Measurements from ENCODE around the gene SEC23A.
"Not testable (repeated sequence)": the region's sequence is repeated elsewhere in the genome, so short reads cannot be mapped to it uniquely, and the experiment has no call there.

SEC23A gene

GRCh38 chr14:39102969-39103957 lies at the start of gene SEC23A:
SEC23A (minus strand) TSS chr14:39103235; CDS start chr14:39096118, 7,117 bp downstream.
- peak; percentile 85 to 91 for DNase-seq

DNA sequence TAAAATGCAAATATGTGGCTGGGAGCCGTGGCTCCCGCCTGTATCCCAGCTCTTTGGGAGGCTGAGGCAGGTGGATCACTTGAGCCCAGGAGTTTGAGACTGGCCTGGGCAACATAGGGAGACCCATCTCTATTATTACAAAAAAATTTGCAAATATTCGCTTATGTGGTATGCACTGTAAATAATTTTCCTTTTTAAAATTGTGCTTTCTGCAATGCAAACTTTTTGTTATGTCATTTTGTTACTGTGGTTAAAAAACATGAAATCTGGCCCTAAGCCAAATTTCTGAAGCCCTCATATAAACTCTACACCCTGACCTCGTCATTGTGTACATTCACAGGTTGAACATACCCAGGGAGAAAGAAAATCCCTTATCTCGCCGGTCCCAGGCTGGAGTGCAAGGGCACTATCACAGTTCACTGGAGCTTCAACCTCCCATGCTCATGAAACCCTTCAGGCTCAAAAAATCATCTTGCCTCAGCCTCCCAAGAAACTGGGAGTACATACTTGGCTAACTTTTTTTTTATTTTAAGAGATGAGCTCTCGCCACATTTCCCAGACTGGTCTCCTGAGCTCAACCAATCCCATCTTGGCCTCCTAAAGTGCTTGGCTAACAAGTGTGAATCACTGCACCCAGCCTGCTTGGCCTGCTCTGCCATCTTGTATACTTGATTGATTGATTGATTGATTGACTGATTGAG lies 42.4 kb upstream of the SEC23A start:
- no peak for DNase-seq

DNA sequence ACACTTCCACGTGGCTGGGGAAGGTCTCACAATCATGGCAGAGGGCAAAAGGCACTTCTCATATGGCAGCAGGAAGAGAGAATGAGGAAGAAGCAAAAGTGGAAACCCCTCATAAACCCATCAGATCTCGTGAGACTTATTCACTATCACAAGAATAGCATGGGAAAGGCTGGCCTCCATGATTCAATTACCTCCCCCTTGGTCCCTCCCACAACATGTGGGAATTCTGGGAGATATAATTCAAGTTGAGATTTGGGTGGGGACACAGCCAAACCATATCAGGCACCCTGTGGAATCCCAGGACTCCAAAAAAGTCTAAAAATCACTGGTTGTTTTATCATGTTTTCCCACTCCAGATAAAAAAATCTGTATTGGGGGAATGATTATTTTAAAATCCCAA lies 40.2 kb upstream of the SEC23A start:
- DNase-seq = not testable (repeated sequence)

- not testable (repeated sequence) for DNase-seq
These were observed 38.6 kb upstream of the SEC23A start for GRCh38 chr14:39141623-39142022.

- DNase-seq = no peak
These were observed 37.1 kb upstream of the SEC23A start for GRCh38 chr14:39140170-39140569.

- no peak for DNase-seq
These were observed 35.4 kb upstream of the SEC23A start for GRCh38 chr14:39138440-39138839.

DNA sequence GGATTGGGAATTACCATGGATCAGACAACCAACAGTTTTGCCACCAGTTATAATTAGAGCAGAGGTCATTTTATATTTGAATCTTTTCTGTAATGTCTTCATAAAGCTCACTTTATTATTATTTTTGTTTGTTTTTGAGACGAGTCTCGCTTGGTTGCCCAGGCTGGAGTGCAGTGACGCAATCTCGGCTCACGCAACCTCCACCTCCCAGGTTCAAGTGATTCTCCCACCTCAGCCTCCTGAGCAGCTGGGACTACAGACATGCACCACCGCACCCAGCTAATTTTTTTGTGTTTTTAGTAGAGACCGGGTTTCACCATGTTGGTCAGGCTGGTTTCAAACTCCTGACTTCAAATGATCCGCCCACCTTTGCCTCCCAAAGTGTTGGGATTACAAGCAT lies 34.8 kb upstream of the SEC23A start:
- not testable (repeated sequence) for DNase-seq

- DNase-seq = no peak
These were observed 19.5 kb upstream of the SEC23A start for GRCh38 chr14:39122330-39123138.

DNA sequence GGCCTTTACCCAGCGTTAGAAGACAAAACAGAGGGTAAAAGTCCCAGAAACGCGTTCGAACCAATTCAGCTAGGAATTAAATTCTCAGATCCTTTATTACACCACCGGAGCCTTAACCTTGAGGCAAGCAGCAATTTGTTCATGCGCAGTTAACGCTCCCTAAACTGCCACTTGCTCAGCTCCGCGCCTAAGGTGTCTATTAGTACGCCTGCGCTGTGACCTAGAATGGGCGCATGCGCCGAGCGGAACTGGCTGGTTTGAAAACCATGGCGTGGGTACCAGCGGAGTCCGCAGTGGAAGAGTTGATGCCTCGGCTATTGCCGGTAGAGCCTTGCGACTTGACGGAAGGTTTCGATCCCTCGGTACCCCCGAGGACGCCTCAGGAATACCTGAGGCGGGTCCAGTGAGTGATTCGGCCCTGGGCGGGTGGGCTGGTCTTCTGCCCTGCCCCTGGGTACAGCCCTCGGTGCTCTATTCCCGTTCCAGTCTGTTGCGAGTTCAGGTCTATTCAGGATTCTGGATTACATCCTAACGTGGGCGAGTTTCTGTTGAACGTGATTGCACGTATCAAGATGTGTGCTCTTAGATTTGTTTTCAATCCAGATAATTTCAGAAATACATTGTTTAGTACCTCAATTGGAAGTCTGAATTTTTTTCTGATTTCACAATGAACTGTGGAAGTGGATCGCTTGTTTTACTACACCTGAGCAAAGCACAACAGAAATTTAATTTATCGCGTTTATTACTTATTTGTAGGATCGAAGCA lies 11.2 kb upstream of the SEC23A start, which contains the start of gene GEMIN2:
TSS of gene GEMIN2 (plus strand) at position 251 of the 766 bp plus-strand sequence. CDS start at position 267, 16 bp downstream.
- DNase-seq = peak; percentile 95 to 97

DNA sequence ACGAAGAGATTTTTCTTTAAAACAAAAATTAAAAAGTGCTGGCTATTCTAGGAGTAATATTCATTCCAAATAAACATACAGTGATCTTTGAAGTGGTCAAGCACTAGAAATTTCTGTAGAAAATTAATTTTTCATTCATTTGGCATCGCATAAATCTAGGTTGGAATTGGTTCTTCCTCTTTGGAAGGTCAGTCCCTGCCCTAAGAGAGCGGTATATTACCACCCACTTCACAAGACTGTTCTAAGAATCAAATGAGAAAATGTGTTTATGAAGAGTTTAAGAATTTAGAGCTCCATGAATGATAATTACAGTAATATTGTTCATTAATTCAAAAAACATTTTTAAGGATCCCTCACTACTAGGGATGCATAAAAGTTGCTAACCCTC lies 10.6 kb upstream of the SEC23A start:
- DNase-seq = no peak

GRCh38 chr14:39109893-39110715 lies 7.1 kb upstream of the SEC23A start:
- DNase-seq = no peak

DNA sequence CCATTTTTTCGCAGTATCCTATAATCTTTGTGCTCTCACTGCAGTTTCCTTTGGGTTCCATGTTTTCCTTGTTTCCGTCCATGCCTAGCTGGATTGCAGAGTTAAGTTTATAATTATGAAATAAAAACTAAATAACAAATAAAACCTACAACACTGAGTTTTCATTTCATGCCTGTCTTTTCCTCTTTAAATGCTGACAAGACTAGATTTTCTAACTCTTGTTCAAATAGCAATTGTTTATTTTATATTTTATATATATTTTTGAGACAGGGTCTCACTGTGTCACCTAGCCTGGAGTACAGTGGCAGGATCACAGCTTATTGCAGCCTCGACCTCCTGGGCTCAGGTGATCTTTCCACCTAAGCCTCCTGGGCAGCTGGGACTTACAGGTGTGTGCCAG lies 5.8 kb upstream of the SEC23A start:
- DNase-seq = no peak

GRCh38 chr14:39107591-39107996 lies 4.6 kb upstream of the SEC23A start:
- peak in 1 of 2 donors; percentile 52 for DNase-seq

DNA sequence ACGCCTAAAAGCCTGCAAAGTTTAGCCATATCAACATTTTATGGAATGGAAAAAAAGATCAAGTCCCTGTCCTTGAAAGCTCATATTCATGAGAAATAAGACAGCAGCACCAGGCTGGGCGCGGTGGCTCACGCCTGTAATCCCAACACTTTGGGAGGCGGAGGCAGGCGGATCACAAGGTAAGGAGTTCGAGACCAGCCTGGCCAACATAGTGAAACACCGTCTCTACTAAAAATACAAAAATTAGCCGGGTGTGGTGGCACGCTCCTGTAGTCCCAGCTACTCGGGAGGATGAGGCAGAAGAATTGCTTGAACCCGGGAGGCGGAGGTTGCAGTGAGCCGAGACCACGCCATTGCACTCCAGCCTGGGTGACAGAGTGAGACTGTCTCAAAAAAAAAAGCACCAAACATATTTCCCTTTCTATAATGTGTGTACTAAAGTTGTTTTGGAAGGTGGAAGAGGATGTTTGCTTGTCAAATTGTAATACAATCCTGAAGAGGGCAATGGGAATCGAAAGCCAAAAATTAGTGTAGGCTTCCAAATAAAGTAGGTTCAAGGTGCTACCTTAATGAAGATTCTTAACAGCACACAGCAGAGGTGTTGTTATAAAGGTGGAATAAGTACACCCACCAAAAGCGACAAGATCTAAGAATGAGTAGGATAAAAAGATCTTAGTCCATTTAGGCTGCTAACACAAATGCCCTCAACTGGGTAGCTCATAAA lies 1.2 kb upstream of the SEC23A start:
- DNase-seq = not testable (repeated sequence)

DNA sequence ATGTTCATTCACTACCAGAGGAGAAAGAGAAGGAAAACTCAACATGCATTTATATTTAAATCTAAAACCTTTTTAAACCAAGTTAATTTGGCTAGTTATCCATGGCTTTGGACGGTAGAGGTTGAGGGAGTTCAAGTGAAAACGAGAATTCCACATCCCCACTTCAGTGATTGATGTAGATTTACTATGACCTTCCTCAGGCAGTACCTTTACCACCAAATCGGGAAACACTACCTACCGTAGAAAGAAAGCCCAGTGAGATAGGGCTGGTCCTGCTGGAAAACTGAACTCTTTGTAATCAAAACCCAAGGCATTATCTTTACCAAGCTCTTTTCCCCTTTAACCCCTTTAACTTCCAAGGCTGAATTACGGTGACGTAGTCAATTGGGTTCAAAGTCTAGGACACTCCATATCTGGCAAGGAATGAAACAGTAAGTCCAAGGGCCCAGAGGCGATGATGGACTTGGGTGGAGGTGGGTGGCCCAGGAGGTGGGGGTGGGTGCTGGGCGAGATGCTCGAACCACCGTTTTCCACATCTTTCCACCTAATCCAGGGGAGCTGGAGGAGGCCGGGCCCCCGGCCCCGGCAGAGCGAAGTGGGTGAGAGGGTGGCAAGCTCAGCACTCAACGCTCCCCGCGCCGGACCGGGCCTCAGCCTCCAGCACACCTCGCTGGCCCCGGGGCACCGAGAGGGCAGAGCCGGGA lies 618 bp downstream of the SEC23A start:
- peak in 1 of 2 donors; percentile 27 for DNase-seq

DNA sequence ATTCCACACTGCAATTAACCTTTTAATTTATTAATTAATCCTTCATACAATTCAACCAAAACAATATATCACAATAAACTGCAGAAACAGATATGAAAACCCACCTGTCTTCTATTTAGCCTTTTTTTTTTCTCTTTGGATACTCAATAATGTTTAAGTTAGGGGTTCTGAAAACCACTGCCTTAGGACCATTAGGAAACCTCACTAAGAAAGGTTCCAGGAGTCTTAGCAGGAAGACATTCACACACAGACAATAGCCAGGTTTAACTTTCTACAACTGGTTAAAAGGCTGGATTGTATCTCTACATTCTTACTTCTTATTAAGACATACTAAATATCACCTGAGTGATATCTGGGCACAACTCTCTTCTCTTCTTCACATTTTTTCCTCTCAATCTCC lies 3.3 kb downstream of the SEC23A start:
- no peak for DNase-seq

DNA sequence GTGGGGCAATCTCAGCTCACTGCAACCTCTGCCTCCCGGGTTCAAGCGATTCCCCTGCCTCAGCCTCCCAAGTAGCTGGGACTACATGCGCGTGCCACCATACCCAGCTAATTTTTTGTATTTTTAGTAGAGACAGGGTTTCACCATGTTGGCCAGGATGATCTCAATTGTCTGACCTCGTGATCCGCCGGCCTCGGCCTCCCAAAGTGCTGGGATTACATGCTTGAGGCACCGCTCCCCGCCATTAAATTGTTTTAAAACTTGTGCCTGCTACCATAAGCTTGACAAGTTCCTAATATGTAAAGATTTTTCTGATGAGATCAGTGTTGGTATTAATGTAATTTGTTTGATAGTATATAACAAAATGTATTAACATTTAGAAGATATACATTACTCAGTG lies 3.8 kb downstream of the SEC23A start:
- DNase-seq = not testable (repeated sequence)

- peak in 1 of 2 donors; percentile 26 for DNase-seq
These were observed 5.9 kb downstream of the SEC23A start for GRCh38 chr14:39097159-39097558.

GRCh38 chr14:39094515-39094914 lies 8.5 kb downstream of the SEC23A start:
- no peak for DNase-seq

DNA sequence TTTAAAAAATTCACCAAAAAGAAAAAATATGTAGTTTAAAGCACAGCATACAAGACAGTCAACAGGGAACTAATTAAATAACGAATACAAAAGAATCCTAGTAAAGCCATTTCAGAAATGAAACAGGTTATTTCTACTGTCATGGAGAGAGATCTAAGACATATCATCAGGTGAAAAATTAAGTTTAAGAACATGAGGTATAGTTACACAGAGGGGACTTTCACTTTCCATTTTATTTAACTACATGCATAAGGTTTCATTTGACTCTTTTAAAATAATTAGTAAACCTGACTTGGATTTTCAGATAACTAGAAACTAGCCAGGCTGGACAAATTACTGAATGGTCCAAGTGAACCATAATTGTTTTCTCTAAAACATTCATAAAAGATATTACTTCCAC lies 11.3 kb downstream of the SEC23A start:
- no peak for DNase-seq

Measured in CD4-positive, alpha-beta T cell treated with Interferon alpha-2 for 1 hour (primary cell).